ENCODE results near the gene TMEM182. TPM values are rescaled to one million over a fixed set of nuclear protein-coding genes. Genes with fewer than 3 reads are reported as not detected.

TMEM182 gene
- total and polyA plus RNA-seq, 7 experiments from 2014 or later, result 3.4 to 9.0 (median 5.4) TPM

DNA sequence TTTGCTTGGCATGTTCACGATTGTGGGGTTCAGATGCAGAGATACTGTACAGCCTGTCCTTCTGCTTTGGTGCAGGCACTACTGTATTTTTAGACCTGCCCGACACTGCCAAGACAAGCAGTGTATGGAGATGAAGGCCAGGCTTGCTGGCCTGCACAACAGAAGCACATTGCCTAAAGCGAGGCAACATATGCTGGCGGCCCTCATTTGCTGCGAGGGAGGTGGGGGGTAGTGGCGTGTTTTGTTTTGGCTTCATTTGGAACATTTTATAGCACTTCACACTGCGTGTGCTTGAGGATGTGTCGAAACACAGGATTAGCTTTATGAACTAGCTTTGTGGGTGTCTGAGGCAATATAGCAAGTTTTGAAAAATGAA is 27.0 kb downstream of the TMEM182 start:
- Histone ChIP-seq H3K27me3 (ENCODE audit: control insufficient read depth in 2 of 2, insufficient read depth in 2 of 2, low read length in 2 of 2) (no peaks in the 10 kb centered on the region), H3K4me1 (ENCODE audit: control insufficient read depth in 2 of 2, insufficient read depth in 2 of 2, low read length in 2 of 2) (no peaks in the 10 kb centered on the region), H3K27ac (ENCODE audit: low read depth, low read length) (no peak overlapping the region), H3K9me3 (ENCODE audit: control insufficient read depth in 2 of 3, low read length in 3 of 3) (no peaks in the 10 kb centered on the region), H3K36me3 (ENCODE audit: control insufficient read depth in 2 of 3, insufficient read depth in 3 of 3, low read length in 3 of 3) (no peaks in the 10 kb centered on the region), H3K4me3 (ENCODE audit: low read length) (no peak overlapping the region)
- CTCF ChIA-PET, result no interaction called here
- Mint-ChIP-seq H3K27ac (no peak overlapping the region), H3K9me3 (no peaks in the 10 kb centered on the region), H3K36me3 (peaks cover 0 to 46% (median 26%) of the 10 kb centered on the region in 5 donors), H3K27me3 (no peaks in the 10 kb centered on the region), H3K4me1 (peaks cover 0 to 5% (median 0%) of the 10 kb centered on the region in 7 donors), H3K4me3 (no peak overlapping the region)
- ATAC-seq (no peak), DNase-seq (no peak)
- intact Hi-C loops (cut with micrococcal nuclease), result no loop called here
- POLR2A ChIA-PET, result no interaction called here

DNA sequence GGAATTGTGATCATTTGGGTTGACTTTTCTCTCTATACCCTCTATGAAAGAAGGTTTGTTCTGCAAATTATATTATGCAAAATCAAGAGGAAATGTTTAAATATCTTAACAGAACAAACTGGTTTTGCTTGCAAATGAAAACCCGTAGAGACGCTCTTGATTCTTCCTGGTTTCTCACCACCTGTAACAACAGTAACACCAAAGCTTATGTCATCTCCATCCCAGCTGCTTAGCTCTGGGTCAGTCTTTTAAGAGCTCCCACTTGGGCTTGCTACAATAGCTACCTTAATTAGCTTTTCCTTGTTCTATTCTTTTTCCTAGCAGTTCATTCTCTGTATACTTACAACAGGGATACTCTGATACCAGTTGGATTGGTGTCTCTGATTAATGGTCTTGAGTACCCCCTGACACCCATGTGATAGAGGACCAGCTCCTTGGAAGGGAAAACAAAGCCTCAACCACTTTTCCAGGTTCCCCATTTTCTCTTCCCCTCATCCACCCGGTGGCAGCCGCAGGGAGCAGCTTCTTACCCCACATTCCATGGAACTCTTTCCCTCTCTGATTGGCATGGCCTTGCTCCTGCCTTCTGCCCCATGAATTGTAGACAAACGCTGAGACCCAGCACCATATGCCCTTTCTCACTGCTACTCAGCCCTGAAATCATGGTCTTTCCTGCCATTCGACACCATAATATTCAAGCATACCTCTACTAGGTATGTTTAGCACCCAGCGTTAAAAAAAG is 27.7 kb downstream of the TMEM182 start:
- no peaks in the 10 kb centered on the region for H3K4me1 ChIP-seq (ENCODE audit: control insufficient read depth in 2 of 2, insufficient read depth in 2 of 2, low read length in 2 of 2)
- ChIA-PET CTCF (no interaction called here), POLR2A (no interaction called here)
- H3K27me3 ChIP-seq (ENCODE audit: control insufficient read depth in 2 of 2, insufficient read depth in 2 of 2, low read length in 2 of 2), result no peaks in the 10 kb centered on the region
- no peak overlapping the region for H3K4me3 ChIP-seq (ENCODE audit: low read length)
- peaks cover 0 to 5% (median 2%) of the 10 kb centered on the region in 7 donors for H3K4me1 Mint-ChIP-seq
- H3K36me3 ChIP-seq (ENCODE audit: control insufficient read depth in 2 of 3, insufficient read depth in 3 of 3, low read length in 3 of 3), result no peaks in the 10 kb centered on the region
- H3K4me3 Mint-ChIP-seq, result no peak overlapping the region
- H3K36me3 Mint-ChIP-seq, result peaks cover 0 to 44% (median 28%) of the 10 kb centered on the region in 5 donors
- no peak overlapping the region for H3K27ac ChIP-seq (ENCODE audit: low read depth, low read length)
- H3K9me3 Mint-ChIP-seq, result peaks cover 0 to 3% (median 0%) of the 10 kb centered on the region in 11 donors
- intact Hi-C loops (cut with micrococcal nuclease), result no loop called here
- H3K27me3 Mint-ChIP-seq, result no peaks in the 10 kb centered on the region
- ATAC-seq, result no peak
- H3K9me3 ChIP-seq (ENCODE audit: control insufficient read depth in 2 of 3, low read length in 3 of 3), result no peaks in the 10 kb centered on the region
- no peak overlapping the region for H3K27ac Mint-ChIP-seq
- DNase-seq, result no peak

DNA sequence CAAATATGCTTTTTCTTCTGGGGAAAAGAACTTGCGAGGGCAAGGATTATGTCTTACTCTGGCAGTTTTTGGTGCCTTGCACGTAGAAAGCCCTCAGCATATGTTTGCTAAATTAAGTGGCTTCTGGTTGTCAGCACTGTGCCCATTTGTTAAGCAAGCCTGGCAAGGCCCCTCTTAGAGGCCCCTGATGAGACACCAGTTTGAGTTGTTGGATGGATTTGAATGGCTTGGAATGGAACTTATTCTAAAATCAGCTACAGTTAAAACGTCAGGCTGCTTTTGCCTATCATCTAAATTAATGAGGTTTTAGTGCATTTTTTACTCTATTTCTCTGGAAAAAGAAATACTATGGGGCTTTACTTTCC is 28.2 kb downstream of the TMEM182 start:
- H3K36me3 ChIP-seq (ENCODE audit: control insufficient read depth in 2 of 3, insufficient read depth in 3 of 3, low read length in 3 of 3), result no peaks in the 10 kb centered on the region
- peaks cover 0 to 46% (median 26%) of the 10 kb centered on the region in 5 donors for H3K36me3 Mint-ChIP-seq
- H3K27ac Mint-ChIP-seq, result no peak overlapping the region
- intact Hi-C loops (cut with micrococcal nuclease), result no loop called here
- no peaks in the 10 kb centered on the region for H3K27me3 ChIP-seq (ENCODE audit: control insufficient read depth in 2 of 2, insufficient read depth in 2 of 2, low read length in 2 of 2)
- no peak overlapping the region for H3K4me3 Mint-ChIP-seq
- no peaks in the 10 kb centered on the region for H3K4me1 ChIP-seq (ENCODE audit: control insufficient read depth in 2 of 2, insufficient read depth in 2 of 2, low read length in 2 of 2)
- H3K9me3 ChIP-seq (ENCODE audit: control insufficient read depth in 2 of 3, low read length in 3 of 3), result no peaks in the 10 kb centered on the region
- H3K4me1 Mint-ChIP-seq, result peaks cover 0 to 5% (median 2%) of the 10 kb centered on the region in 7 donors
- ChIA-PET POLR2A (no interaction called here), CTCF (no interaction called here)
- no peak overlapping the region for H3K27ac ChIP-seq (ENCODE audit: low read depth, low read length)
- no peak overlapping the region for H3K4me3 ChIP-seq (ENCODE audit: low read length)
- no peak for DNase-seq
- no peak for ATAC-seq
- H3K27me3 Mint-ChIP-seq, result no peaks in the 10 kb centered on the region
- peaks cover 0 to 3% (median 0%) of the 10 kb centered on the region in 11 donors for H3K9me3 Mint-ChIP-seq

DNA sequence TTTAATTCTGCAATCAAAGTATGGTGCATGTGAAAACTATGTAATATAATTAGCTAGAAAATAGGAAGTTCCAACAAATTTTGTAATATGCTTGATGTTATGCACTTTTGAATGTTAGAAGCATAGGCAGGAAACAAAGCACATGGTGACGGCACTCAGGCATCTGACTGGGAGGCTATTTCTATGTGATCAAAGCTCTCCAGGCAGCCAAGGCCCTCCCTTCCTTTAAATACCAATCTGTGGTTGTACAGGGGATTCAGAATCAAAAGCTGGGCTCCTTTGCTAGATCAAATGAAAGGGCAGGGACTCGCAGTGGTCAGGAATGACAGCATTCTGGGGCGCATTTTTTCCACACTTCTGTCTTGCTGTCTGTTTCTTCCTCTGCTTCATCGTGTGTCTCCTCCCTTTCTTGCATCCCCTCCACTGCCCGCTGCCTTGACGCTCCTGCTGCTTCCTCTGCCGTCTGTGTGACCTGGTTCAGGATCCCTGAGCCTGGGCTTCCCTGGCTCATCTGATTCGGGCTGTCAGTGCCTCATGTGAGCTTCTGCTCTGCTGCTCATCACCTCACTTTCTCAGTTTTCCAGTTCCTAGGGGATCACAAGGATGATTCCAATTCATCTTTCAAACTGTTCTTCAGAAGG is 30.9 kb downstream of the TMEM182 start:
- no peak overlapping the region for H3K4me3 ChIP-seq (ENCODE audit: low read length)
- ATAC-seq (no peak), DNase-seq (no peak)
- Mint-ChIP-seq H3K4me3 (no peak overlapping the region), H3K27ac (no peak overlapping the region), H3K4me1 (peaks cover 0 to 5% (median 2%) of the 10 kb centered on the region in 7 donors), H3K27me3 (no peaks in the 10 kb centered on the region), H3K36me3 (peaks cover 0 to 48% (median 26%) of the 10 kb centered on the region in 5 donors), H3K9me3 (peaks cover 0 to 24% (median 5%) of the 10 kb centered on the region in 11 donors)
- H3K9me3 ChIP-seq (ENCODE audit: control insufficient read depth in 2 of 3, low read length in 3 of 3), result no peaks in the 10 kb centered on the region
- ChIA-PET POLR2A (no interaction called here), CTCF (no interaction called here)
- H3K27ac ChIP-seq (ENCODE audit: low read depth, low read length), result no peak overlapping the region
- H3K27me3 ChIP-seq (ENCODE audit: control insufficient read depth in 2 of 2, insufficient read depth in 2 of 2, low read length in 2 of 2), result no peaks in the 10 kb centered on the region
- intact Hi-C loops (cut with micrococcal nuclease), result no loop called here
- H3K36me3 ChIP-seq (ENCODE audit: control insufficient read depth in 2 of 3, insufficient read depth in 3 of 3, low read length in 3 of 3), result peaks cover 0 to under 1% (median 0%) of the 10 kb centered on the region in 3 experiments
- no peaks in the 10 kb centered on the region for H3K4me1 ChIP-seq (ENCODE audit: control insufficient read depth in 2 of 2, insufficient read depth in 2 of 2, low read length in 2 of 2)

DNA sequence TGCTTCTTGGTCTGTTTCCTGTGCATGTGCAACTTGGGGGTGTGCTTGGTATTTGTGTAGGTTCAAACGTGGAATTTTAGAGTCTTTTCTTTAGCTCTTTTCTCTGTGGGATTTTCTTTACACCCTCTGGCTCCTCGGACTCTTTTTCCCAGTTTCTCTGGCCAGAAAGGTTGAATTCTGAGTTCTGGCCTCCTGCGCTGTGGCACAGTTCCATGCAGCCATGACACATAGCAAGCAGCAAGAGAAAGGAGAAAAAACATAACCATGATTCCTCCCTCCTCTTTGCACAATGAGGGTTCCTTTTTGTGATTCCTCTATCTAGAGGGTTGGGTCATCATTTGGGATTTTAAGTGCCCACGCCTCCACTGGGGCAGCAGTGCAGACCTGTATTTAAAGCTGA is 33.8 kb downstream of the TMEM182 start:
- no peaks in the 10 kb centered on the region for H3K27me3 Mint-ChIP-seq
- ATAC-seq (no peak), DNase-seq (no peak)
- Histone ChIP-seq H3K27ac (ENCODE audit: low read depth, low read length) (no peak overlapping the region), H3K27me3 (ENCODE audit: control insufficient read depth in 2 of 2, insufficient read depth in 2 of 2, low read length in 2 of 2) (no peaks in the 10 kb centered on the region), H3K9me3 (ENCODE audit: control insufficient read depth in 2 of 3, low read length in 3 of 3) (peaks cover 0 to 8% (median 0%) of the 10 kb centered on the region in 3 experiments), H3K36me3 (ENCODE audit: control insufficient read depth in 2 of 3, insufficient read depth in 3 of 3, low read length in 3 of 3) (peaks cover 0 to 16% (median 0%) of the 10 kb centered on the region in 3 experiments), H3K4me3 (ENCODE audit: low read length) (no peak overlapping the region), H3K4me1 (ENCODE audit: control insufficient read depth in 2 of 2, insufficient read depth in 2 of 2, low read length in 2 of 2) (no peaks in the 10 kb centered on the region)
- peaks cover 10 to 51% (median 27%) of the 10 kb centered on the region in 11 donors for H3K9me3 Mint-ChIP-seq
- CTCF ChIA-PET, result no interaction called here
- POLR2A ChIA-PET, result no interaction called here
- peaks cover 16 to 65% (median 52%) of the 10 kb centered on the region in 5 donors for H3K36me3 Mint-ChIP-seq
- no peak overlapping the region for H3K4me3 Mint-ChIP-seq
- no peak overlapping the region for H3K27ac Mint-ChIP-seq
- peaks cover 0 to 5% (median 2%) of the 10 kb centered on the region in 7 donors for H3K4me1 Mint-ChIP-seq
- intact Hi-C loops (cut with micrococcal nuclease), result no loop called here

DNA sequence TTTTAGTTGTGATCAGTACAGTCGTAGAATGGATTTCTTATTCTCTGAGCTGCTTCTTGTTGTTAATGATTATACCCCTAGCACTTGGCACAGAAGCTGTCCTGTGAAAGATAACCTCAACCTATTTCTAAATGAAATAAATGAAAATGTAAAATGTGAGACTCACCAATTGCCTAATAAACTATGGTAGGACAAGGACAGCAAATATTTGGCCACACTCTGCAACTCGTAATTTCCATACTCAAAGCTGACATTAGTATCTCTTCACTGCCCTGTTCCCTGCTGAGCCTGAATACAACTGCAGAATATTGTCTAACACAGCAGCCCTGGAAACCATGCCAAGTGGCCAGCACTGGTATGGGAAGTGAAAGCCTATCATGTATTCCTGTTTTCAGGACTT is 34.5 kb downstream of the TMEM182 start:
- no peak overlapping the region for H3K27ac ChIP-seq (ENCODE audit: low read depth, low read length)
- no peak overlapping the region for H3K27ac Mint-ChIP-seq
- H3K9me3 ChIP-seq (ENCODE audit: control insufficient read depth in 2 of 3, low read length in 3 of 3), result peaks cover 0 to 12% (median 3%) of the 10 kb centered on the region in 3 experiments
- ATAC-seq (no peak), DNase-seq (no peak)
- intact Hi-C loops (cut with micrococcal nuclease), result no loop called here
- no peaks in the 10 kb centered on the region for H3K4me1 ChIP-seq (ENCODE audit: control insufficient read depth in 2 of 2, insufficient read depth in 2 of 2, low read length in 2 of 2)
- H3K27me3 ChIP-seq (ENCODE audit: control insufficient read depth in 2 of 2, insufficient read depth in 2 of 2, low read length in 2 of 2), result no peaks in the 10 kb centered on the region
- peaks cover 11 to 58% (median 32%) of the 10 kb centered on the region in 11 donors for H3K9me3 Mint-ChIP-seq
- H3K36me3 Mint-ChIP-seq, result peaks cover 22 to 70% (median 59%) of the 10 kb centered on the region in 5 donors
- H3K4me1 Mint-ChIP-seq, result peaks cover 0 to 5% (median 2%) of the 10 kb centered on the region in 7 donors
- no peaks in the 10 kb centered on the region for H3K27me3 Mint-ChIP-seq
- ChIA-PET CTCF (no interaction called here), POLR2A (no interaction called here)
- H3K4me3 ChIP-seq (ENCODE audit: low read length), result no peak overlapping the region
- no peak overlapping the region for H3K4me3 Mint-ChIP-seq
- H3K36me3 ChIP-seq (ENCODE audit: control insufficient read depth in 2 of 3, insufficient read depth in 3 of 3, low read length in 3 of 3), result peaks cover 0 to 16% (median 0%) of the 10 kb centered on the region in 3 experiments

Measured in naive thymus-derived CD4-positive, alpha-beta T cell (primary cell).